Mucosa of descending colon (tissue), 3 donors: ENCODE measurements around the gene PTPRD. TPM values are rescaled to one million over a fixed set of nuclear protein-coding genes. Genes with fewer than 3 reads are reported as not detected.

Experiments used
- ATAC-seq: fragments of 200-7000 bp; cut with Tn5 transposase; one replicate; pipeline ENCODE4 v1.9.1; 2020; ENCODE audit warnings: mild to moderate bottlenecking, moderate library complexity
- DNase-seq, 3 donors: peaks; one replicate each; pipeline ENCODE4 v3.0.0-alpha.2; 2020
- H3K36me3 ChIP-seq: fragments of 200-600 bp; one replicate; pipeline ENCODE4 v1.8.0; 2021; ENCODE audit warnings: low read depth, mild to moderate bottlenecking
- H3K4me1 ChIP-seq: fragments of 200-600 bp; one replicate; pipeline ENCODE4 v1.8.0; 2021; ENCODE audit warnings: low read depth, mild to moderate bottlenecking
- H3K4me3 ChIP-seq: fragments of 200-600 bp; one replicate; pipeline ENCODE4 v1.8.0; 2021; ENCODE audit warnings: mild to moderate bottlenecking
- H3K9me3 ChIP-seq: fragments of 200-600 bp; one replicate; pipeline ENCODE4 v1.8.0; 2021; ENCODE audit warnings: mild to moderate bottlenecking
- CTCF ChIP-seq: fragments of 200-600 bp; IDR thresholded peaks from one replicate; pipeline ENCODE4 v1.8.0; 2022; ENCODE audit warnings: antibody characterized with exemption, mild to moderate bottlenecking
- intact Hi-C, 2 donors: fragments of 100-400 bp; cut with DNase I in 1 of 2; cut with micrococcal nuclease in 1 of 2; formaldehyde crosslinking; loops; one replicate each; pipeline versions ENCODE4 v1.11.0 to v1.11.1; 2022; cut with DNase I, micrococcal nuclease
- total RNA-seq, 3 donors: library from RNA; stranded (reverse); fragmentation: NEBNext Ultra II Directional in 2 of 3; extraction: Animal tissue kit (Norgen Biotek cat#: 25700) in 2 of 3; gene quantifications; one replicate each; pipeline versions ENCODE4 v1.2.1 to v1.2.4, GENCODE V29; 2021 to 2023
- donor health status: DM: no; HTN: no; CAD: no; lungs with moderate emphysema.
- donor health status: DM: no; HTN: no; CAD: no.
- donor health status: DM: no; HTN: yes; CAD: no.

Gene PTPRD
- total RNA-seq, 3 donors from 2014 or later, result 52.7 to 128 (median 113) TPM

GRCh38 chr9:9498846-9499245 is 1114.0 kb downstream of the PTPRD start:
- intact Hi-C loops, result no loop called here
- H3K4me1 ChIP-seq, result peaks cover 5% of the 10 kb centered on the region
- peaks cover 4% of the 10 kb centered on the region for H3K9me3 ChIP-seq
- no peaks in the 10 kb centered on the region for H3K36me3 ChIP-seq
- DNase-seq, result no peak
- TF ChIP-seq CTCF, result no peak
- no peak for ATAC-seq
- no peak overlapping the region for H3K4me3 ChIP-seq

GRCh38 chr9:9498128-9498527 is 1114.7 kb downstream of the PTPRD start:
- H3K36me3 ChIP-seq, result no peaks in the 10 kb centered on the region
- TF ChIP-seq CTCF, result no peak
- intact Hi-C loops, result no loop called here
- H3K4me1 ChIP-seq, result peaks cover 5% of the 10 kb centered on the region
- no peak overlapping the region for H3K4me3 ChIP-seq
- ATAC-seq, result peak; percentile 75
- no peak for DNase-seq
- H3K9me3 ChIP-seq, result peaks cover 4% of the 10 kb centered on the region

GRCh38 chr9:9494336-9494735 is 1118.5 kb downstream of the PTPRD start:
- ATAC-seq (no peak), DNase-seq (no peak)
- no peak for TF ChIP-seq CTCF
- intact Hi-C loops, result no loop called here
- peaks cover 4% of the 10 kb centered on the region for H3K9me3 ChIP-seq
- no peak overlapping the region for H3K4me3 ChIP-seq
- peaks cover 5% of the 10 kb centered on the region for H3K4me1 ChIP-seq
- no peaks in the 10 kb centered on the region for H3K36me3 ChIP-seq

GRCh38 chr9:9492506-9492905 is 1120.3 kb downstream of the PTPRD start:
- intact Hi-C loops, result no loop called here
- ATAC-seq (peak; percentile 72), DNase-seq (no peak)
- H3K9me3 ChIP-seq, result peaks cover 4% of the 10 kb centered on the region
- no peaks in the 10 kb centered on the region for H3K4me1 ChIP-seq
- TF ChIP-seq CTCF, result no peak
- no peak overlapping the region for H3K4me3 ChIP-seq
- H3K36me3 ChIP-seq, result no peaks in the 10 kb centered on the region

- TF ChIP-seq CTCF, result no peak
- ATAC-seq (no peak), DNase-seq (no peak)
- H3K9me3 ChIP-seq, result no peaks in the 10 kb centered on the region
- intact Hi-C loops, result no loop called here
- no peaks in the 10 kb centered on the region for H3K4me1 ChIP-seq
- no peak overlapping the region for H3K4me3 ChIP-seq
- no peaks in the 10 kb centered on the region for H3K36me3 ChIP-seq
Measured at GRCh38 chr9:9489183-9489582, 1123.6 kb downstream of the PTPRD start.

- no peaks in the 10 kb centered on the region for H3K36me3 ChIP-seq
- ATAC-seq, result no peak
- no peaks in the 10 kb centered on the region for H3K4me1 ChIP-seq
- intact Hi-C loops, result no loop called here
- H3K9me3 ChIP-seq, result no peaks in the 10 kb centered on the region
- no peak for TF ChIP-seq CTCF
- DNase-seq, result no peak
- no peak overlapping the region for H3K4me3 ChIP-seq
Measured at GRCh38 chr9:9483175-9483574, 1129.6 kb downstream of the PTPRD start.
